K562 (cell line): ENCODE measurements around the gene MINDY4. TPM values are rescaled to one million over a fixed set of nuclear protein-coding genes. Genes with fewer than 3 reads are reported as not detected.

Source experiments
- ATAC-seq: fragments of 200-7000 bp; cut with Tn5 transposase; 3 replicates; pipeline ENCODE4 v1.9.1; 2020; ENCODE audit warnings: moderate library complexity
- BruUV-seq: library from RNA; stranded (reverse); fragments of 400-500 nt; replicated peaks from 2 replicates; lab custom pipeline; 2021; lab: Mats Ljungman, UMichigan
- CTCF ChIA-PET: fragments of 300-600 bp; formaldehyde crosslinking; extraction: SDS; loops from one replicate; lab custom pipeline; 2021; ENCODE audit warnings: low intra/inter-chr PET ratio; lab: Yijun Ruan, JAX
- POLR2A ChIA-PET: fragments of 300-600, 350-650 bp; sonication (Branson Sonifier 250); formaldehyde crosslinking; extraction: SDS; loops from one replicate; lab custom pipeline; 2021; ENCODE audit warnings: antibody characterized with exemption, inconsistent platforms; lab: Yijun Ruan, JAX
- DNase-seq, 4 experiments: peaks; one replicate each; pipeline versions ENCODE4 v3.0.0 to v3.0.0-alpha.2; 2011 to 2018; ENCODE audit warnings: low spot score in 3 of 4, mixed read lengths in 3 of 4; ENCODE audit errors: extremely low read depth in 1 of 4
- FAIRE-seq: peaks from 2 replicates; lab custom pipeline; 2011; peaks lifted over from hg19 to GRCh38; lab: Jason Lieb, UNC
- H2AFZ ChIP-seq: 2 replicates; pipeline ENCODE4 v1.6.0; 2011; ENCODE audit warnings: low read depth, low read length, control low read depth, inconsistent platforms
- H3K27ac ChIP-seq: fragments of 200-600 bp; 3 replicates; pipeline ENCODE4 v1.8.0; 2011; ENCODE audit warnings: low read depth, mild to moderate bottlenecking, control low read depth, inconsistent platforms, low read length, moderate library complexity, mixed read lengths; ENCODE audit errors: extremely low read depth
- H3K27me3 ChIP-seq, 2 experiments: fragments of 300-600 bp in 1 of 2; 2 replicates in 1 of 2; 3 replicates in 1 of 2; pipeline versions ENCODE4 v1.6.0 to v1.8.0; 2011; ENCODE audit warnings: inconsistent platforms in 2 of 2, low read length in 2 of 2, mild to moderate bottlenecking in 1 of 2, mixed read lengths in 1 of 2, moderate library complexity in 1 of 2; ENCODE audit not compliant: control insufficient read depth in 2 of 2, insufficient read depth in 2 of 2
- H3K36me3 ChIP-seq: fragments of 300-600 bp; 3 replicates; pipeline ENCODE4 v1.8.0; 2011; ENCODE audit warnings: mild to moderate bottlenecking, low read length, inconsistent platforms; ENCODE audit not compliant: control insufficient read depth, insufficient read depth
- H3K4me1 ChIP-seq, 2 experiments: fragments of 200-600 bp in 1 of 2; replicated peaks in 1 of 2; 2 replicates in 1 of 2; 3 replicates in 1 of 2; pipeline versions ENCODE4 v1.5.1 to v1.8.0; 2011; ENCODE audit warnings: inconsistent platforms in 2 of 2, low read length in 2 of 2, mild to moderate bottlenecking in 1 of 2, mixed read lengths in 1 of 2, moderate library complexity in 1 of 2; ENCODE audit not compliant: control insufficient read depth in 2 of 2, insufficient read depth in 2 of 2
- H3K4me2 ChIP-seq: 2 replicates; pipeline ENCODE4 v1.6.1; 2011; ENCODE audit warnings: low read length, control low read depth, inconsistent platforms, mixed read lengths; ENCODE audit not compliant: insufficient read depth
- H3K4me3 ChIP-seq: fragments of 200-600 bp; sonication (generic), shearing (Covaris generic); 2 replicates; pipeline ENCODE4 v1.5.1; 2016; ENCODE audit warnings: control low read depth, inconsistent platforms
- H3K79me2 ChIP-seq: fragments of 200-600 bp; 3 replicates; pipeline ENCODE4 v1.8.0; 2011; ENCODE audit warnings: low read length, inconsistent platforms; ENCODE audit not compliant: control insufficient read depth, insufficient read depth
- H3K9ac ChIP-seq, 2 experiments: 2 replicates each; pipeline versions ENCODE4 v1.6.0 to v1.6.1; 2011; ENCODE audit warnings: low read depth in 2 of 2, low read length in 2 of 2, control low read depth in 1 of 2, inconsistent platforms in 1 of 2, mild to moderate bottlenecking in 1 of 2, mixed read lengths in 1 of 2; ENCODE audit not compliant: insufficient read depth in 1 of 2
- H3K9me1 ChIP-seq: one replicate; pipeline ENCODE4 v1.6.0; 2011; ENCODE audit warnings: inconsistent platforms, mild to moderate bottlenecking, low read length, moderate library complexity; ENCODE audit not compliant: control insufficient read depth, insufficient read depth
- H3K9me3 ChIP-seq: replicated peaks from 2 replicates; pipeline ENCODE4 v1.5.1; 2011; ENCODE audit warnings: low read depth, low read length, inconsistent platforms; ENCODE audit not compliant: control insufficient read depth, insufficient read depth
- H4K20me1 ChIP-seq: replicated peaks from 2 replicates; pipeline ENCODE4 v1.6.1; 2011; ENCODE audit warnings: low read length, inconsistent platforms, mixed read lengths; ENCODE audit not compliant: control insufficient read depth, insufficient read depth
- CBFA2T2 ChIP-seq: fragments of 450-650 bp; conservative IDR thresholded peaks from 2 replicates; pipeline ENCODE4 v1.6.1; 2017; ENCODE audit warnings: mild to moderate bottlenecking
- CEBPZ ChIP-seq: fragments of 150-350 bp; IDR thresholded peaks from 2 replicates; pipeline ENCODE4 v1.6.1; 2014; ENCODE audit warnings: low read depth, mild to moderate bottlenecking, low read length, borderline replicate concordance
- CSDE1 ChIP-seq, 2 experiments: fragments of 450-650 bp; IDR thresholded peaks; 2 replicates each; pipeline ENCODE4 v1.6.1; 2016; ENCODE audit warnings: mild to moderate bottlenecking in 1 of 2
- GABPB2 ChIP-seq: fragments of 250-450 bp; sonication (Bioruptor Pico); conservative IDR thresholded peaks from 2 replicates; pipeline ENCODE4 v1.5.1; 2021; ENCODE audit warnings: mild to moderate bottlenecking
- GATAD2B ChIP-seq: fragments of 450-650 bp; IDR thresholded peaks from 2 replicates; pipeline ENCODE4 v1.6.1; 2017; ENCODE audit warnings: mild to moderate bottlenecking, borderline replicate concordance
- ID3 ChIP-seq, 2 experiments: fragments of 250-450 bp in 1 of 2; fragments of 450-650 bp in 1 of 2; sonication (Bioruptor Pico) in 1 of 2; IDR thresholded peaks; 2 replicates each; pipeline versions ENCODE4 v1.6.1 to v1.8.0; 2016 to 2021; ENCODE audit warnings: mild to moderate bottlenecking in 2 of 2, moderate library complexity in 2 of 2, missing compliant biosample characterization in 1 of 2, missing genetic modification characterization in 1 of 2
- IRF9 ChIP-seq: fragments of 450-650 bp; IDR thresholded peaks from 2 replicates; pipeline ENCODE4 v1.6.1; 2016; ENCODE audit warnings: missing biosample characterization, missing genetic modification characterization
- L3MBTL2 ChIP-seq: fragments of 450-650 bp; IDR thresholded peaks from 2 replicates; pipeline ENCODE4 v1.6.1; 2016; ENCODE audit warnings: mild to moderate bottlenecking, moderate library complexity
- NFRKB ChIP-seq: fragments of 450-650 bp; IDR thresholded peaks from 2 replicates; pipeline ENCODE4 v1.6.1; 2016; ENCODE audit warnings: low read depth
- RBM15 ChIP-seq: fragments of 200-400 bp; formaldehyde crosslinking; IDR thresholded peaks from 2 replicates; pipeline ENCODE4 v1.6.1; 2018; ENCODE audit warnings: mild to moderate bottlenecking, low read length, moderate library complexity; ENCODE audit not compliant: insufficient read depth
- RCOR1 ChIP-seq, 2 experiments: IDR thresholded peaks; 2 replicates each; pipeline ENCODE4 v1.6.1; 2012; ENCODE audit warnings: low read depth in 2 of 2, low read length in 2 of 2, borderline replicate concordance in 1 of 2, improper control_type of control experiment in 1 of 2
- RFX1 ChIP-seq: fragments of 450-650 bp; IDR thresholded peaks from 2 replicates; pipeline ENCODE4 v1.6.1; 2016; ENCODE audit warnings: mild to moderate bottlenecking, moderate library complexity
- RFX5 ChIP-seq: IDR thresholded peaks from 2 replicates; pipeline ENCODE4 v1.6.1; 2011; ENCODE audit warnings: low read depth, mild to moderate bottlenecking, improper control_type of control experiment, low read length
- SUPT5H ChIP-seq: fragments of 450-650 bp; IDR thresholded peaks from 2 replicates; pipeline ENCODE4 v1.6.1; 2016
- ZBTB9 ChIP-seq: fragments of 450-650 bp; formaldehyde crosslinking; IDR thresholded peaks from 2 replicates; pipeline ENCODE4 v1.4.0; 2020; ENCODE audit warnings: mild to moderate bottlenecking, moderate library complexity
- ZC3H11A ChIP-seq: IDR thresholded peaks from 2 replicates; pipeline ENCODE4 v1.6.1; 2012; ENCODE audit warnings: low read depth, low read length, improper control_type of control experiment
- ZNF124 ChIP-seq: sonication (generic); formaldehyde crosslinking; IDR thresholded peaks from 2 replicates; pipeline ENCODE4 v1.8.1; 2022; ENCODE audit warnings: missing genetic modification reagents
- ZNF507 ChIP-seq: conservative IDR thresholded peaks from 2 replicates; pipeline ENCODE4 v1.6.1; 2017; ENCODE audit warnings: missing genetic modification characterization, missing compliant biosample characterization
- WGBS: fragments of 100-300 bp; shearing (Covaris generic); methylation state at CpG from one replicate; pipeline ENCODE4 v1.1.6; 2016; ENCODE audit warnings: low coverage, mixed read lengths; ENCODE audit not compliant: insufficient coverage; ENCODE audit errors: missing lambda C conversion rate; 5-methylcytosine and 5-hydroxymethylcytosine counted together
- in situ Hi-C: fragments of 300-500 bp; cut with MboI; formaldehyde crosslinking; loops from 4 replicates; pipeline ENCODE4 v1.15.0; 2018; ENCODE audit warnings: inconsistent platforms, mixed read lengths
- intact Hi-C: fragments of 100-400 bp; cut with micrococcal nuclease; formaldehyde crosslinking; loops from 2 replicates; pipeline ENCODE4 v1.14.2; 2022
- polyA plus RNA-seq, 8 experiments: library from polyadenylated mRNA; depleted of rRNA in 4 of 8; stranded (reverse) in 5 of 8; unstranded in 3 of 8; fragments of >200 nt; fragmentation: Nextera tagmentation in 2 of 8; fragmentation: Illumina TruSeq in 1 of 8; extraction: Ambion mirVana in 2 of 8; extraction: Trizol in 1 of 8; gene quantifications; 2 replicates each; pipeline versions ENCODE4 v1.2.1 to v1.2.3, GENCODE V29; 2011 to 2014; ENCODE audit warnings: inconsistent platforms in 1 of 8, missing spikeins in 1 of 8
- total RNA-seq, 7 experiments: library from RNA; depleted of rRNA in 6 of 7; stranded (reverse); fragments of >200 nt in 6 of 7; fragmentation: Illumina TruSeq in 2 of 7; extraction: Trizol in 2 of 7; gene quantifications; 2 replicates each; pipeline versions ENCODE4 v1.2.1 to v1.2.3, GENCODE V29; 2011 to 2021; ENCODE audit warnings: low replicate concordance in 1 of 7

MINDY4 gene
- total and polyA plus RNA-seq, 9 of the 15 experiments (the other 6 are each of a cell fraction or from before 2014, with no cell fraction given) = 2.1 to 16.7 (median 11.0) TPM

- H3K4me1 ChIP-seq = no peaks in the 10 kb centered on the region
- H3K79me2 ChIP-seq = no peaks in the 10 kb centered on the region
- H2AFZ ChIP-seq = no peak overlapping the region
- H3K4me3 ChIP-seq = no peak overlapping the region
- no peak for TF ChIP-seq CBFA2T2
- no peak for TF ChIP-seq NFRKB
- no peak for TF ChIP-seq CSDE1 (IDR thresholded peaks at IDR 0.05)
- TF ChIP-seq CEBPZ = no peak
- TF ChIP-seq RBM15 = no peak
- no peak for TF ChIP-seq ZC3H11A
- no peak for TF ChIP-seq ID3 (CRISPR knock-in tag; IDR thresholded peaks at IDR 0.05)
- TF ChIP-seq ID3 (tag; IDR thresholded peaks at IDR 0.05) = no peak
- TF ChIP-seq ZNF507 (tag) = no peak
- no peak for TF ChIP-seq SUPT5H
- TF ChIP-seq ZBTB9 (CRISPR knock-in tag) = no peak
- TF ChIP-seq ZNF124 (CRISPR knock-in tag) = no peak
- TF ChIP-seq IRF9 (tag) = no peak
- TF ChIP-seq RFX1 = no peak
- TF ChIP-seq L3MBTL2 = no peak
- TF ChIP-seq RCOR1 (IDR thresholded peaks at IDR 0.05; ENCODE audit: borderline replicate concordance in 1 of 2, low read depth in 2 of 2, low read length in 2 of 2) = no peak
- no peak for TF ChIP-seq RFX5
- TF ChIP-seq GABPB2 (CRISPR knock-in tag) = no peak
- TF ChIP-seq GATAD2B = no peak
- TF ChIP-seq, all 486 proteins: peak for 0
- Histone ChIP-seq H3K9me3 (peaks cover 8% of the 10 kb centered on the region; the same call in 1 of the 2 replicates), H3K27me3 (no peaks in the 10 kb centered on the region), H3K27ac (no peak overlapping the region), H3K9ac (no peak overlapping the region), H4K20me1 (no peaks in the 10 kb centered on the region), H3K36me3 (peaks cover 17% of the 10 kb centered on the region; the same call in 2 of the 3 replicates), H3K4me2 (no peak overlapping the region), H3K9me1 (no peaks in the 10 kb centered on the region)
- ChIA-PET POLR2A (no interaction called here), CTCF (no interaction called here)
- in situ Hi-C loops (no loop called here), intact Hi-C loops (no loop called here)
- 75% methylated on average over 5 of the region's 5 CpGs for WGBS
- DNase-seq = no peak
- no peak for ATAC-seq
- no TSS peak for BruUV-seq
- no peak for FAIRE-seq
Observed at GRCh38 chr7:30831936-30832335, 60.7 kb downstream of the MINDY4 start.
